ENCODE data around the gene DLEC1. TPM values are rescaled to one million over a fixed set of nuclear protein-coding genes. Genes with fewer than 3 reads are reported as not detected.

DLEC1 gene
- total RNA-seq, 1 donor from 2014 or later = 0.42 TPM

DNA sequence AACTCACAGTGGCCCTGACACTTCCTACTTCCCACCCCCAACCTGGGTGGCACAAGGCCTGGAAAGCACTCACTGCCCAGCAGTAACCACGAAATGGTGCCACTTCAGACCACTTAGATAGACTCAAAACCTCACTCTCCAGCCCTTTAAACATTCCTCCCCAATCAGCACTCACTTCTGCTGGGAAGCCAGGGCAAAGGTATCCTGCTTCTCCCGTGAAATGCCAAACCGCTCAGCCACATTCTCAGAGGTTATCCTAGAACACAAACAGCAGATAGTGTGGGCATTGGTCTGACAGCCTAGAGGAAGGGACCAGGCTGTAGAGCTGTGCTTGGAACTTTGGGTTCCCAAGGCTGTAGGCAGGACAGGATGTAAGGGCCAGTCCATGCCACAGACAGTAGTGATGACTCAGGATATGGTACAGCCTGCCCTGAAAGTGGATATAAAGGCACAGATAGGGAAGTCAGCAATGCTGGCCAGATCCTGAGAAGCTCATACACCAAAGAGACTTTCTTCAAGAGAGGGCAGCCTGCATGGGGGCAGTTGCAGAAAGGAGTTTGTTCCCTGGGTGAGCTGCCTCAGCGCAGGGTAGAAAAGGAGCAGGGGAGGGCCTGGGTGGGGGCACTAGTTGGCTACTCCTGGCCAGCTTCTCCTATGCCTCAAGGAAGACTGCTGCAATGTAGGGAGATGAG is 88.7 kb downstream of the DLEC1 start:
- Mint-ChIP-seq H3K4me1 (ENCODE audit: low read depth, unreplicated experiment) (peaks cover 8% of the 10 kb centered on the region), H3K4me3 (ENCODE audit: unreplicated experiment) (no peak overlapping the region), H3K27me3 (ENCODE audit: unreplicated experiment) (peaks cover 3% of the 10 kb centered on the region), H3K27ac (ENCODE audit: unreplicated experiment) (no peak overlapping the region), H3K36me3 (ENCODE audit: unreplicated experiment) (peaks cover 4% of the 10 kb centered on the region), H3K9me3 (ENCODE audit: unreplicated experiment) (no peaks in the 10 kb centered on the region)
- DNase-seq = no peak
- TF ChIP-seq, protein P1, sequence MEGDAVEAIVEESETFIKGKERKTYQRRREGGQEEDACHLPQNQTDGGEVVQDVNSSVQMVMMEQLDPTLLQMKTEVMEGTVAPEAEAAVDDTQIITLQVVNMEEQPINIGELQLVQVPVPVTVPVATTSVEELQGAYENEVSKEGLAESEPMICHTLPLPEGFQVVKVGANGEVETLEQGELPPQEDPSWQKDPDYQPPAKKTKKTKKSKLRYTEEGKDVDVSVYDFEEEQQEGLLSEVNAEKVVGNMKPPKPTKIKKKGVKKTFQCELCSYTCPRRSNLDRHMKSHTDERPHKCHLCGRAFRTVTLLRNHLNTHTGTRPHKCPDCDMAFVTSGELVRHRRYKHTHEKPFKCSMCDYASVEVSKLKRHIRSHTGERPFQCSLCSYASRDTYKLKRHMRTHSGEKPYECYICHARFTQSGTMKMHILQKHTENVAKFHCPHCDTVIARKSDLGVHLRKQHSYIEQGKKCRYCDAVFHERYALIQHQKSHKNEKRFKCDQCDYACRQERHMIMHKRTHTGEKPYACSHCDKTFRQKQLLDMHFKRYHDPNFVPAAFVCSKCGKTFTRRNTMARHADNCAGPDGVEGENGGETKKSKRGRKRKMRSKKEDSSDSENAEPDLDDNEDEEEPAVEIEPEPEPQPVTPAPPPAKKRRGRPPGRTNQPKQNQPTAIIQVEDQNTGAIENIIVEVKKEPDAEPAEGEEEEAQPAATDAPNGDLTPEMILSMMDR (IDR thresholded peaks at IDR 0.05; ENCODE audit: partially characterized antibody, unreplicated experiment) = no peak

GRCh38 chr3:38128303-38128655 is 89.3 kb downstream of the DLEC1 start:
- TF ChIP-seq, protein P1 (IDR thresholded peaks at IDR 0.05; ENCODE audit: partially characterized antibody, unreplicated experiment) = no peak
- Mint-ChIP-seq H3K27ac (ENCODE audit: unreplicated experiment) (no peak overlapping the region), H3K4me1 (ENCODE audit: low read depth, unreplicated experiment) (peaks cover 11% of the 10 kb centered on the region), H3K9me3 (ENCODE audit: unreplicated experiment) (no peaks in the 10 kb centered on the region), H3K27me3 (ENCODE audit: unreplicated experiment) (peaks cover 3% of the 10 kb centered on the region), H3K4me3 (ENCODE audit: unreplicated experiment) (no peak overlapping the region), H3K36me3 (ENCODE audit: unreplicated experiment) (peaks cover under 1% of the 10 kb centered on the region)
- DNase-seq = no peak

GRCh38 chr3:38129058-38129457 is 90.0 kb downstream of the DLEC1 start:
- no peak overlapping the region for H3K4me3 Mint-ChIP-seq (ENCODE audit: unreplicated experiment)
- TF ChIP-seq, protein P1 (IDR thresholded peaks at IDR 0.05; ENCODE audit: partially characterized antibody, unreplicated experiment) = no peak
- no peaks in the 10 kb centered on the region for H3K36me3 Mint-ChIP-seq (ENCODE audit: unreplicated experiment)

DNA sequence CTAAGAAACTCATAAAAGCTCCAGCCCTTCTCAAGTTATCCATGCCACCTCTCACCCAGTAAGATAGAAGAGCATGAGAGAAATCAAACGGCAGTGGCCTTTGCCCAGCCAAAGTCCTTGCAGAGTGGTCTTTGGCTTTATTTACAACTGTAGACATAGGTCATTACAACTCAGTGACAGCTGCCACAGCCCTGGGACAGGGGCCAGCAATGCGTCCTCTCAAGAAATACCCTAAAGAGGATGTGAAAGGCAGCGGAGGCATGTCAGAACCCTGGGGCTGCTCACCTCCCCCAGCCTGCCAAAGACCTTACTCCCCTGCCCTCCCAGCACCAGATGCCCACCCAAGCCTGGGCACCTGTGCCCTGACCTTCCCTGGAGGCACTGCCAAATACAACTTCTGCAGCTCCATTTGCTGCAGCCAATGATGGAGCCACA is 91.6 kb downstream of the DLEC1 start:
- Mint-ChIP-seq H3K4me1 (ENCODE audit: low read depth, unreplicated experiment) (peaks cover 17% of the 10 kb centered on the region), H3K9me3 (ENCODE audit: unreplicated experiment) (peaks cover 4% of the 10 kb centered on the region), H3K27me3 (ENCODE audit: unreplicated experiment) (peaks cover 6% of the 10 kb centered on the region), H3K27ac (ENCODE audit: unreplicated experiment) (no peak overlapping the region), H3K4me3 (ENCODE audit: unreplicated experiment) (no peak overlapping the region), H3K36me3 (ENCODE audit: unreplicated experiment) (no peaks in the 10 kb centered on the region)
- no peak for DNase-seq
- TF ChIP-seq, protein P1 (IDR thresholded peaks at IDR 0.05; ENCODE audit: partially characterized antibody, unreplicated experiment) = no peak

More at GRCh38 chr3:38129058-38129457, 90.0 kb downstream of the DLEC1 start:
- Mint-ChIP-seq H3K27me3 (ENCODE audit: unreplicated experiment) (peaks cover 3% of the 10 kb centered on the region), H3K27ac (ENCODE audit: unreplicated experiment) (no peak overlapping the region), H3K4me1 (ENCODE audit: low read depth, unreplicated experiment) (peaks cover 11% of the 10 kb centered on the region), H3K9me3 (ENCODE audit: unreplicated experiment) (no peaks in the 10 kb centered on the region)
- DNase-seq = no peak

GRCh38 chr3:38131621-38132369 is 92.8 kb downstream of the DLEC1 start:
- TF ChIP-seq, protein P1 (IDR thresholded peaks at IDR 0.05; ENCODE audit: partially characterized antibody, unreplicated experiment) = peak; percentile 19
- Mint-ChIP-seq H3K9me3 (ENCODE audit: unreplicated experiment) (peaks cover 9% of the 10 kb centered on the region), H3K27ac (ENCODE audit: unreplicated experiment) (peak overlapping the region; percentile 38), H3K4me1 (ENCODE audit: low read depth, unreplicated experiment) (peaks cover 19% of the 10 kb centered on the region), H3K4me3 (ENCODE audit: unreplicated experiment) (no peak overlapping the region), H3K36me3 (ENCODE audit: unreplicated experiment) (no peaks in the 10 kb centered on the region), H3K27me3 (ENCODE audit: unreplicated experiment) (peaks cover 10% of the 10 kb centered on the region)
- peak; percentile 81 for DNase-seq

Data from glutamatergic neuron (in vitro differentiated cells).